CD14-positive monocyte (primary cell): ENCODE measurements around the gene LRP1. TPM values are rescaled to one million over a fixed set of nuclear protein-coding genes. Genes with fewer than 3 reads are reported as not detected.

ENCODE experiments used
- DNase-seq, 3 donors: peaks; one replicate each; pipeline ENCODE4 v3.0.0-alpha.2; 2011 to 2022
- H2AFZ ChIP-seq: 2 replicates; pipeline ENCODE4 v1.6.0; 2012; ENCODE audit warnings: mild to moderate bottlenecking, low read depth, low read length, inconsistent platforms; ENCODE audit not compliant: insufficient read depth, poor library complexity, severe bottlenecking
- H3K27ac ChIP-seq, 2 donors: 1 replicate in 1 of 2; 2 replicates in 1 of 2; pipeline ENCODE4 v1.5.1; 2012 to 2013; ENCODE audit warnings: low read length in 2 of 2, control low read depth in 1 of 2, inconsistent platforms in 1 of 2, low read depth in 1 of 2, mild to moderate bottlenecking in 1 of 2
- H3K27me3 ChIP-seq, 2 donors: one replicate each; pipeline versions ENCODE4 v1.6.0 to v1.6.1; 2011 to 2013; ENCODE audit warnings: low read length in 2 of 2; ENCODE audit not compliant: control insufficient read depth in 2 of 2, insufficient read depth in 2 of 2
- H3K36me3 ChIP-seq, 2 donors: replicated peaks in 1 of 2; 1 replicate in 1 of 2; 2 replicates in 1 of 2; pipeline versions ENCODE4 v1.5.1 to v1.6.1; 2012 to 2013; ENCODE audit warnings: low read length in 2 of 2, control low read depth in 1 of 2, inconsistent platforms in 1 of 2, mild to moderate bottlenecking in 1 of 2; ENCODE audit not compliant: insufficient read depth in 2 of 2, control insufficient read depth in 1 of 2
- H3K4me1 ChIP-seq, 2 donors: 1 replicate in 1 of 2; 2 replicates in 1 of 2; pipeline versions ENCODE4 v1.5.1 to v1.6.1; 2012 to 2013; ENCODE audit warnings: low read length in 2 of 2, control low read depth in 1 of 2, inconsistent platforms in 1 of 2, mild to moderate bottlenecking in 1 of 2, moderate library complexity in 1 of 2; ENCODE audit not compliant: insufficient read depth in 2 of 2, control insufficient read depth in 1 of 2
- H3K4me2 ChIP-seq: replicated peaks from 2 replicates; pipeline ENCODE3; 2012; ENCODE audit warnings: low read length, moderate library complexity, mild to moderate bottlenecking; ENCODE audit not compliant: poor library complexity, severe bottlenecking; ENCODE audit errors: extremely low read depth
- H3K4me3 ChIP-seq, 3 experiments: fragments of 200-600 bp in 1 of 3; sonication (generic) in 1 of 3; replicated peaks in 1 of 3; 1 replicate in 2 of 3; 2 replicates in 1 of 3; pipeline ENCODE4 v1.5.1; 2011 to 2013; ENCODE audit warnings: low read length in 3 of 3, mild to moderate bottlenecking in 3 of 3, control low read depth in 2 of 3, low read depth in 2 of 3, inconsistent platforms in 1 of 3, moderate library complexity in 1 of 3
- H3K79me2 ChIP-seq: 2 replicates; pipeline ENCODE4 v1.6.0; 2012; ENCODE audit warnings: mild to moderate bottlenecking, control low read depth, inconsistent platforms, low read length, moderate library complexity; ENCODE audit not compliant: insufficient read depth
- H3K9ac ChIP-seq: 2 replicates; pipeline ENCODE4 v1.6.0; 2017; ENCODE audit warnings: low read length, mild to moderate bottlenecking; ENCODE audit not compliant: insufficient read depth, poor library complexity, severe bottlenecking
- H3K9me3 ChIP-seq, 2 donors: replicated peaks in 1 of 2; 1 replicate in 1 of 2; 2 replicates in 1 of 2; pipeline versions ENCODE4 v1.5.1 to v1.6.1; 2012 to 2013; ENCODE audit warnings: low read length in 2 of 2, control low read depth in 1 of 2; ENCODE audit not compliant: control insufficient read depth in 1 of 2, insufficient read depth in 1 of 2
- H4K20me1 ChIP-seq: 2 replicates; pipeline ENCODE4 v1.6.0; 2012; ENCODE audit warnings: mild to moderate bottlenecking, low read length, control low read depth, moderate library complexity; ENCODE audit not compliant: insufficient read depth
- H3K27ac Mint-ChIP-seq, 7 donors: one replicate each; pipeline ENCODE4 v1.8.0; 2020; ENCODE audit warnings: mild to moderate bottlenecking in 7 of 7, mixed read lengths in 7 of 7, moderate library complexity in 6 of 7, inconsistent platforms in 2 of 7
- H3K27me3 Mint-ChIP-seq, 3 donors: one replicate each; pipeline ENCODE4 v1.8.0; 2021 to 2022; ENCODE audit warnings: low read depth in 3 of 3, mild to moderate bottlenecking in 3 of 3, mixed read lengths in 3 of 3, moderate library complexity in 3 of 3, inconsistent platforms in 1 of 3
- H3K36me3 Mint-ChIP-seq, 2 donors: one replicate each; pipeline ENCODE4 v1.8.0; 2020; ENCODE audit warnings: mixed read lengths in 2 of 2, inconsistent platforms in 1 of 2, mild to moderate bottlenecking in 1 of 2
- H3K4me1 Mint-ChIP-seq: one replicate; pipeline ENCODE4 v1.8.0; 2020; ENCODE audit warnings: mild to moderate bottlenecking, mixed read lengths
- H3K4me3 Mint-ChIP-seq, 2 donors: one replicate each; pipeline ENCODE4 v1.8.0; 2020; ENCODE audit warnings: mild to moderate bottlenecking in 2 of 2, mixed read lengths in 2 of 2, moderate library complexity in 1 of 2
- H3K9me3 Mint-ChIP-seq, 7 donors: one replicate each; pipeline ENCODE4 v1.8.0; 2020 to 2022; ENCODE audit warnings: mixed read lengths in 7 of 7, mild to moderate bottlenecking in 6 of 7, moderate library complexity in 6 of 7, inconsistent platforms in 2 of 7
- WGBS: methylation state at CpG from one replicate; pipeline ENCODE4 v1.1.5; 2013; ENCODE audit warnings: missing lambda C conversion rate; ENCODE audit not compliant: insufficient coverage; 5-methylcytosine and 5-hydroxymethylcytosine counted together
- intact Hi-C, 2 donors: fragments of 100-400 bp; cut with micrococcal nuclease; formaldehyde crosslinking; loops; one replicate each; pipeline versions ENCODE4 v1.15.0 to v1.15.1; 2023
- polyA plus RNA-seq, 3 donors: library from polyadenylated mRNA; depleted of rRNA in 1 of 3; unstranded in 2 of 3; stranded (reverse) in 1 of 3; fragments of 300-500 nt in 2 of 3; fragments of >200 nt in 1 of 3; fragmentation: Illumina TruSeq in 2 of 3; gene quantifications; 1 replicate in 2 of 3; 2 replicates in 1 of 3; pipeline ENCODE4 v1.2.3, GENCODE V29; 2012 to 2021
- TF ChIP-seq, protein P1 (sequence below): fragments of 200-600 bp; IDR thresholded peaks from one replicate; pipeline ENCODE4 v1.8.0; 2022; ENCODE audit warnings: antibody characterized with exemption, mild to moderate bottlenecking

LRP1 gene
- polyA plus RNA-seq, 3 donors: 5.5 to 246 (median 10.5) TPM

- Histone ChIP-seq H3K9me3 (no peaks in the 10 kb centered on the region), H3K4me1 (peaks cover 22 to 36% of the 10 kb centered on the region in 2 donors), H3K27me3 (no peaks in the 10 kb centered on the region), H3K79me2 (no peaks in the 10 kb centered on the region), H4K20me1 (peaks cover 91% of the 10 kb centered on the region), H2AFZ (no peak overlapping the region), H3K36me3 (peaks cover 95 to 100% of the 10 kb centered on the region in 2 donors), H3K9ac (no peak overlapping the region), H3K27ac (no peak overlapping the region), H3K4me3 (no peak overlapping the region), H3K4me2 (no peak overlapping the region)
- peaks cover 45% of the 10 kb centered on the region for H3K4me1 Mint-ChIP-seq
- no peaks in the 10 kb centered on the region for H3K9me3 Mint-ChIP-seq
- H3K4me3 Mint-ChIP-seq: no peak overlapping the region
- H3K27me3 Mint-ChIP-seq: peaks cover 0 to 5% (median 4%) of the 10 kb centered on the region in 3 donors
- intact Hi-C loops: no loop called here
- DNase-seq: no peak
- peaks cover 94 to 97% of the 10 kb centered on the region in 2 donors for H3K36me3 Mint-ChIP-seq
- 90% methylated on average over 18 of the region's 19 CpGs for WGBS
- peak overlapping the region in 2 of 7 donors; percentile 20 to 54 for H3K27ac Mint-ChIP-seq
- TF ChIP-seq, protein P1, sequence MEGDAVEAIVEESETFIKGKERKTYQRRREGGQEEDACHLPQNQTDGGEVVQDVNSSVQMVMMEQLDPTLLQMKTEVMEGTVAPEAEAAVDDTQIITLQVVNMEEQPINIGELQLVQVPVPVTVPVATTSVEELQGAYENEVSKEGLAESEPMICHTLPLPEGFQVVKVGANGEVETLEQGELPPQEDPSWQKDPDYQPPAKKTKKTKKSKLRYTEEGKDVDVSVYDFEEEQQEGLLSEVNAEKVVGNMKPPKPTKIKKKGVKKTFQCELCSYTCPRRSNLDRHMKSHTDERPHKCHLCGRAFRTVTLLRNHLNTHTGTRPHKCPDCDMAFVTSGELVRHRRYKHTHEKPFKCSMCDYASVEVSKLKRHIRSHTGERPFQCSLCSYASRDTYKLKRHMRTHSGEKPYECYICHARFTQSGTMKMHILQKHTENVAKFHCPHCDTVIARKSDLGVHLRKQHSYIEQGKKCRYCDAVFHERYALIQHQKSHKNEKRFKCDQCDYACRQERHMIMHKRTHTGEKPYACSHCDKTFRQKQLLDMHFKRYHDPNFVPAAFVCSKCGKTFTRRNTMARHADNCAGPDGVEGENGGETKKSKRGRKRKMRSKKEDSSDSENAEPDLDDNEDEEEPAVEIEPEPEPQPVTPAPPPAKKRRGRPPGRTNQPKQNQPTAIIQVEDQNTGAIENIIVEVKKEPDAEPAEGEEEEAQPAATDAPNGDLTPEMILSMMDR: no peak
Observed at GRCh38 chr12:57165741-57166140, 37.5 kb downstream of the LRP1 start.

DNA sequence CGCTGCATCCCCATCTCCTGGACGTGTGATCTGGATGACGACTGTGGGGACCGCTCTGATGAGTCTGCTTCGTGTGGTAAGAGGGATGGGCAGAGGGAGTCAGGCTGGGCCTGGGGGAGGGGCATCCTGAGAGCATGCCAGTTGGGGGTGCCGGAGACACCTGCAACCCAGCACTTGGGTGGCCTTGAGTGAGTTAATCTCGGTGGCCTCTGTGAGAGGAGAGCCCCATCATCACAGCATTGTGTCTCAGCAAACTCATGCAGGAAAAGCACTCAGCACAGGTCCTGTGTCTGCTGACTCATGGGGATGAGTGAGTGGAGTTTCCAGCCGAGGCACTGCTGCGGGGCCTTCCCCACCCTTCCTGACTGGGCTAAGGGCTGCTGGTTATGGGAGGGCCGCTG, 38.7 kb downstream of the LRP1 start:
- Histone ChIP-seq H3K9ac (no peak overlapping the region), H3K27me3 (no peaks in the 10 kb centered on the region), H3K9me3 (no peaks in the 10 kb centered on the region), H3K4me3 (no peak overlapping the region), H3K79me2 (no peaks in the 10 kb centered on the region), H3K36me3 (peaks cover 92 to 99% of the 10 kb centered on the region in 2 donors), H3K4me2 (no peak overlapping the region), H2AFZ (no peak overlapping the region), H4K20me1 (peaks cover 92% of the 10 kb centered on the region), H3K4me1 (peaks cover 14 to 23% of the 10 kb centered on the region in 2 donors), H3K27ac (no peak overlapping the region)
- H3K27me3 Mint-ChIP-seq: peaks cover 2 to 6% (median 3%) of the 10 kb centered on the region in 3 donors
- TF ChIP-seq, protein P1: no peak
- intact Hi-C loops: no loop called here
- peaks cover 92 to 97% of the 10 kb centered on the region in 2 donors for H3K36me3 Mint-ChIP-seq
- peaks cover 40% of the 10 kb centered on the region for H3K4me1 Mint-ChIP-seq
- H3K27ac Mint-ChIP-seq: no peak overlapping the region
- H3K4me3 Mint-ChIP-seq: no peak overlapping the region
- DNase-seq: peak in 1 of 3 donors; percentile 63
- H3K9me3 Mint-ChIP-seq: peaks cover 0 to 4% (median 0%) of the 10 kb centered on the region in 7 donors
- WGBS: 51% methylated on average over 2 of the region's 10 CpGs
